Small intestine (tissue), 16 donors: ENCODE measurements around the gene METTL17. TPM values are rescaled to one million over a fixed set of nuclear protein-coding genes. Genes with fewer than 3 reads are reported as not detected.
A peak's percentile ranks its signal among the peaks of the same experiment; 100 is the strongest.
"Not testable (repeated sequence)": the region's sequence is repeated elsewhere in the genome, so short reads cannot be mapped to it uniquely, and the experiment has no call there.

Source experiments
- DNase-seq, 2 donors: peaks; one replicate each; pipeline versions ENCODE4 v3.0.0 to v3.0.0-alpha.2; 2013
- FAIRE-seq: peaks from 2 replicates; lab custom pipeline; 2012; peaks lifted over from hg19 to GRCh38; lab: Jason Lieb, UNC
- H3K27ac ChIP-seq, 3 donors: one replicate each; pipeline ENCODE4 v1.5.1; 2013; ENCODE audit warnings: low read length in 2 of 3, mild to moderate bottlenecking in 2 of 3, control low read depth in 1 of 3, inconsistent platforms in 1 of 3, low read depth in 1 of 3, moderate library complexity in 1 of 3
- H3K27me3 ChIP-seq, 3 donors: one replicate each; pipeline ENCODE4 v1.6.1; 2013; ENCODE audit warnings: low read length in 3 of 3, inconsistent platforms in 1 of 3; ENCODE audit not compliant: control insufficient read depth in 3 of 3, insufficient read depth in 3 of 3
- H3K36me3 ChIP-seq, 3 donors: one replicate each; pipeline ENCODE4 v1.6.1; 2013; ENCODE audit warnings: low read length in 3 of 3, inconsistent platforms in 1 of 3, low read depth in 1 of 3, mild to moderate bottlenecking in 1 of 3, moderate library complexity in 1 of 3; ENCODE audit not compliant: control insufficient read depth in 3 of 3, insufficient read depth in 2 of 3
- H3K4me1 ChIP-seq, 3 donors: one replicate each; pipeline ENCODE4 v1.6.1; 2013; ENCODE audit warnings: low read length in 2 of 3, inconsistent platforms in 1 of 3, low read depth in 1 of 3, mild to moderate bottlenecking in 1 of 3, moderate library complexity in 1 of 3; ENCODE audit not compliant: control insufficient read depth in 3 of 3, insufficient read depth in 2 of 3
- H3K4me3 ChIP-seq, 3 donors: one replicate each; pipeline ENCODE4 v1.5.1; 2013; ENCODE audit warnings: low read length in 3 of 3, control low read depth in 1 of 3, inconsistent platforms in 1 of 3, low read depth in 1 of 3, mild to moderate bottlenecking in 1 of 3, moderate library complexity in 1 of 3
- H3K9me3 ChIP-seq, 2 donors: one replicate each; pipeline ENCODE4 v1.6.1; 2013; ENCODE audit warnings: low read depth in 1 of 2, low read length in 1 of 2; ENCODE audit not compliant: control insufficient read depth in 2 of 2, insufficient read depth in 1 of 2
- WGBS, 3 donors: extraction: QIAGEN DNeasy Blood & Tissue Kit; methylation state at CpG; one replicate each; pipeline ENCODE4 v1.1.7; 2013; 5-methylcytosine and 5-hydroxymethylcytosine counted together
- long read RNA-seq, 10 donors: transcript quantifications; one replicate each; lab custom pipeline, GENCODE V29; 2026
- polyA plus RNA-seq, 4 donors: library from polyadenylated mRNA; stranded (reverse) in 3 of 4; unstranded in 1 of 4; fragments of 200-250 nt in 3 of 4; fragments of 120-200 nt in 1 of 4; gene quantifications; one replicate each; pipeline versions ENCODE4 v1.2.1 to v1.2.3, GENCODE V29; 2013
- donor health status: healthy with polysubstance abuse.
- donor health status: control.
- donor health status: control.
- donor health status: Bipolar disorder and iron deficiency.
- donor health status: healthy.

METTL17 gene, protein sequence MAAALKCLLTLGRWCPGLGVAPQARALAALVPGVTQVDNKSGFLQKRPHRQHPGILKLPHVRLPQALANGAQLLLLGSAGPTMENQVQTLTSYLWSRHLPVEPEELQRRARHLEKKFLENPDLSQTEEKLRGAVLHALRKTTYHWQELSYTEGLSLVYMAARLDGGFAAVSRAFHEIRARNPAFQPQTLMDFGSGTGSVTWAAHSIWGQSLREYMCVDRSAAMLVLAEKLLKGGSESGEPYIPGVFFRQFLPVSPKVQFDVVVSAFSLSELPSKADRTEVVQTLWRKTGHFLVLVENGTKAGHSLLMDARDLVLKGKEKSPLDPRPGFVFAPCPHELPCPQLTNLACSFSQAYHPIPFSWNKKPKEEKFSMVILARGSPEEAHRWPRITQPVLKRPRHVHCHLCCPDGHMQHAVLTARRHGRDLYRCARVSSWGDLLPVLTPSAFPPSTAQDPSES
- 100 to 1,000 TPM in 1 of 4 donors, 10 to 100 TPM in 3; 68.5 to 119 (median 77.5) TPM for polyA plus RNA-seq
- long read RNA-seq, donor 1: 0 reads
- long read RNA-seq, donor 2, partial matches to known transcripts: 0 of 9 reads
- long read RNA-seq, donor 2, other reads (novel, unspliced or antisense): 0 of 9 reads
- long read RNA-seq, donor 3, partial matches to known transcripts: 16 of 32 reads
- long read RNA-seq, donor 3, other reads (novel, unspliced or antisense): 0 of 32 reads
- long read RNA-seq, donor 4, partial matches to known transcripts: 0 of 1 reads
- long read RNA-seq, donor 4, other reads (novel, unspliced or antisense): 0 of 1 reads
- long read RNA-seq, donor 5, partial matches to known transcripts: 0 of 1 reads
- long read RNA-seq, donor 5, other reads (novel, unspliced or antisense): 0 of 1 reads
- long read RNA-seq, donor 6, partial matches to known transcripts: 6 of 13 reads
- long read RNA-seq, donor 6, other reads (novel, unspliced or antisense): 0 of 13 reads
- long read RNA-seq, donor 7: 0 reads
- long read RNA-seq, donor 8, partial matches to known transcripts: 0 of 1 reads
- long read RNA-seq, donor 8, other reads (novel, unspliced or antisense): 0 of 1 reads
- long read RNA-seq, donor 9: 0 reads
- long read RNA-seq, donor 10, transcript METTL17-201 (14 exons, 1,749 nt): major isoform, 5 of 22 reads
- long read RNA-seq, donor 10, partial matches to known transcripts: 5 of 22 reads
- long read RNA-seq, donor 10, other reads (novel, unspliced or antisense): 0 of 22 reads

DNA sequence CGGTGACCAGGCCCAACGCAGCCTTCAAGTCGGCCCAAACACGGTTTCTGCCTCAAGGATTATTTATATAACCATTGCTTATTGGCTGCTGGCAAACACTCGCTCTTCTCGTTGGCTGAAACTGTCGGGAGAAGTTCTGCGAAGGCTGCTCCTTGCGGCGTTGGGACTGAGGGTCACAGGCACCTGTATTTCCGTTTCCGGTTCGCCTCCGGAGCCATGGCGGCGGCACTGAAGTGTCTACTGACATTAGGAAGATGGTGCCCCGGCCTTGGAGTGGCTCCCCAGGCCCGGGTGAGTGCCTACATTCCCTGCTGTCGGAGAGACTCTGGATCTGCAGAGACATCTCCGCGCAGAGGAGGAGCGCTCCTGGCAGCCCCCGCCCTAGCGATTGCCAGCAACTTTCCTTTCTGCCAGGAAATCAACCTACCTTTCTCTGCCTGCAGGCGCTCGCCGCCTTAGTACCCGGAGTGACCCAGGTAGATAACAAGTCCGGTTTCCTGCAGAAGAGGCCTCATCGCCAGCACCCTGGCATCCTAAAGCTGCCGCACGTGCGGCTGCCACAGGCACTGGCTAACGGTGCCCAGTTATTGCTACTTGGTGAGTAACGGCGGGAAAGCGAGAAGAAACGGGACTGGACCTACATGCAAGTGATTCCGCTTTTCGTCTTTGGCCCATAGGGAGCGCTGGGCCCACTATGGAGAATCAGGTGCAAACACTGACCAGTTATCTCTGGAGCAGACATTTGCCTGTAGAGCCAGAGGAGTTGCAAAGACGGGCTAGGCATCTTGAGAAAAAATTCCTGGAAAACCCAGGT is at the start of gene METTL17:
Gene METTL17, plus strand, starts transcription at position 194 of the 814 bp plus-strand sequence. Its CDS starts 23 bp downstream, at position 217.
- FAIRE-seq: no peak
- H3K4me3 ChIP-seq: peak within 1 kb of the TSS; percentile 69 to 84 (median 80)
- DNase-seq: peak; percentile 96
- H3K27me3 ChIP-seq: no peaks in the 10 kb centered on the region
- 0 to 1% (median 0%) methylated on average over 42 of the region's 42 CpGs for WGBS, 3 donors
- no peaks in the 10 kb centered on the region for H3K9me3 ChIP-seq
- H3K27ac ChIP-seq: peak within 1 kb of the TSS; percentile 83 to 95 (median 85)
- peaks cover 5 to 23% (median 15%) of the 10 kb centered on the region in 3 donors for H3K36me3 ChIP-seq
- peaks cover 8 to 13% (median 10%) of the 10 kb centered on the region in 3 donors for H3K4me1 ChIP-seq

DNA sequence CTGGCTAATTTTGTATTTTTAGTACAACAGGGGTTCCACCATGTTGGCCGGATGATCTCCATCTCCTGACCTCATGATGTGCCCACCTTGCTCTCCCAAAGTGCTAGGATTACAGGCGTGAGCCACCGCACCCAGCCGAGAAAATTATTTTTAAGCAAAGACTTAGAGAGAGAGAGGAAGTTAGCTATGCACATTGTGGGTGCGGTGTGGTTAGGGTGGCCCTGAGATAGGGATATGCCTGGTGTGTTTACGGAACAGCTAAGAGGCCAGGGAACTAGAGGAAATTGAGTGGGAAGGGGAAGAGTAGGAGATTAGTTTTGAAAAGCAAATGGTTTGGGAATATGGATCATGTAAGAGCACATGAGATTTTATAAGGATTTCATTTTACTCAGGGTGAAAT is 44.6 kb upstream of the METTL17 start:
- H3K9me3 ChIP-seq, H3K36me3 ChIP-seq, FAIRE-seq, H3K27ac ChIP-seq, H3K4me1 ChIP-seq, H3K27me3 ChIP-seq, DNase-seq, H3K4me3 ChIP-seq: not testable (repeated sequence)
- WGBS, 3 donors: 60 to 75% (median 67%) methylated on average over 6 of the region's 6 CpGs

DNA sequence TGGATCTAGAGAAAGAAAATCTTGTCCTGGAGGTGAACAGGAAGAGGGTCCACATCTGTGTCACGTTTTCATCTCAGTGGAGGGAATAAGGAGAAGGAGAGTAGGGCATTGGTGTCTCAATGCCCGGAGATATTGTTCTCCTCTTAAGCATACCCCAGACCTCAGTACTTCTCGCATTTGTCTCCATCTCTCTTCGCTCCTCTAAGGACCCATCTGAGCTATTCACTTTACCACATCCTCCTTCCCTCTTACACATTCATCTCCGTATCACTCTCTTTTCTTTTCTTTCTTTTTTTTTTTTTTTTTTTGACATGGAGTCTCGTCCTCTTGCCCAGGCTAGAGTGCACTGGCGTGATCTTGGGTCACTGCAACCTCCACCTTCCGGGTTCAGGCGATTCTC is 43.1 kb upstream of the METTL17 start:
- 85 to 91% (median 88%) methylated on average over 4 of the region's 9 CpGs for whole genome bisulfite sequencing, 3 donors
- not testable (repeated sequence) for H3K27me3 ChIP-seq, H3K36me3 ChIP-seq, FAIRE-seq, H3K9me3 ChIP-seq, H3K4me3 ChIP-seq, H3K27ac ChIP-seq, H3K4me1 ChIP-seq, DNase-seq

DNA sequence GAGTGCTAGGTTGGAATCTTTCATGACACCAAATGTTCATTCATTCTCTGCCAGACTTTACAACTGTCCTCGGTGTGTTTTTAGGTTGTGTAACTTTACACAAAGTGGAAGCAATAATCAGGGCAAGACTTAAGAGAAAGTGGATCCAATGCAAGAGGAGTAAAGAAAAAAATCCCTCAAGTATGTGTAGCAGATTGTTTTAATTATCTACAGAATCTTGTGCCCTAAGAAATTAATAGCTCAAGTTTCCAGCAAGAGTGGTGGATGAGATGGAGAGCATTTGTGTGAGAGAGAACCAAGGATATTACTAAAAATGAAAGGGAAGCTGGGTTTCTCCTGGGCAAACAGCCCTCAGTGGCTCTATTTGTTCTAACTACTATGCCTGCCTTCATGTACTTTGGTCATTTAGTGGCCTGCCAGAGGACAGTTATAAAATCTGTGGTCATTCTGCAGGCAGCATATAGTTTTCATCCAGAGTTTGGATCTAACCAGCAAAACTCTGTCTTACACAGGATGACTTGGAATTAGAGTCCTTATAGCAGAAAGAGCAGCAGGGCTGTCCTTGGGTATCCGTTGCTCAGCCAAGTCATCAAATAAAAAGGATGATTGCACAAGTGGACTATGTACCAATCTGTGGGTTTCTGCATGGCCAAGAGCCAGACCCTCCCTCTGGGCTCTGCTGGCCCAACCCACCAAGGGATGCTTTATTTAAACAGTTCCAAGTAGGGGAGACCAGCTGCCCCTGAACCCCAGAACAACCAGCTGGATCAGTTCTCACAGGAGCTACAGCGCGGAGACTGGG is 34.8 kb upstream of the METTL17 start, which contains the start of gene RNASE2:
Gene RNASE2, plus strand, starts transcription at position 752 of the 802 bp plus-strand sequence. CDS start 285 bp downstream, outside the sequence.
- not testable (repeated sequence) for H3K9me3 ChIP-seq, DNase-seq, FAIRE-seq, H3K27me3 ChIP-seq, H3K4me1 ChIP-seq, H3K36me3 ChIP-seq, H3K4me3 ChIP-seq, H3K27ac ChIP-seq
- 17 to 48% (median 25%) methylated on average over 4 of the region's 4 CpGs for WGBS, 3 donors

DNA sequence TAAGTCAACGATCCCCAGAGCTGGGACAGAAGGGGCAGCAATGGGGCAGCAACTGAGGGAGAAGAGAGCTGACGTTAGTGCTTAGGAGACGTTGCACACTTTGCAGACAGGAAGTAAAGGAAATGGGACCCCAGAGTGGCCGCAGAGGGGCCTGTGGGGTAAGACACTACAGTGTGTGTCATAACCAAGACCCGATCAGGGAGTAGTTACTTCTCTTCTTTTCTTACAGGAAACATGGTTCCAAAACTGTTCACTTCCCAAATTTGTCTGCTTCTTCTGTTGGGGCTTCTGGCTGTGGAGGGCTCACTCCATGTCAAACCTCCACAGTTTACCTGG is 34.3 kb upstream of the METTL17 start:
- not testable (repeated sequence) for FAIRE-seq

DNA sequence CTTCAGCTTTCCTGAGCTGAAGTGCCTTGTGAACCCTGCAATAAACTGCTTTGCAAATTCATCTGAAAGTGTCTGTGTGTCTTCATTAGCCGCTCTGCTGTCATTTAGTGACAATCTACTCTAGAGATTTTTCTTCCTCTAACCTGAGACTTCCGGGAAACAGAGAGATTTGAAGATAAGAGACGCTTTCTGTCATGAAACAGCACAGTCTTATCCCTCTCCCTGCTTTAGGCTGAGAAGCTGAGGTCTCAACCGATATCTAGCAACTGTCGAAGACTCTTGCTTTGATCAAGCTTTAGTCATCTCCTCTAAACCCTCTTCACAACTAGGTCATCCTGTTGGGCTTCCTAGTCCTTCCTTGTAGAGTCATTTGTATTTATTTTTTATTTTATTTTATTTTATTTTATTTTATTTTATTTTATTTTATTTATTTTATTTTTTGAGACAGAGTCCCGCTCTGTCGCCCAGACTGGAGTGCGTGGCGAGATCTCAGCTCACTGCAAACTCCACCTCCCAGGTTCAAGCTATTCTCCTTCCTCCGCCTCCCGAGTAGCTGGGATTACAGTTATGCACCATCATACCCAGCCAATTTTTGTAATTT is 33.3 kb upstream of the METTL17 start:
- Histone ChIP-seq H3K4me3 (no peak overlapping the region), H3K27me3 (no peaks in the 10 kb centered on the region), H3K9me3 (no peaks in the 10 kb centered on the region), H3K27ac (no peak overlapping the region), H3K4me1 (no peaks in the 10 kb centered on the region), H3K36me3 (no peaks in the 10 kb centered on the region)
- no peak for DNase-seq
- no peak for FAIRE-seq
- WGBS, 3 donors: 81 to 82% (median 82%) methylated on average over 11 of the region's 11 CpGs

More for the DNA sequence above, 34.3 kb upstream of the METTL17 start:
- H3K27ac ChIP-seq, H3K4me1 ChIP-seq, H3K4me3 ChIP-seq, H3K9me3 ChIP-seq, H3K36me3 ChIP-seq, H3K27me3 ChIP-seq, DNase-seq: not testable (repeated sequence)
- 35 to 45% (median 37%) methylated on average over 5 of the region's 5 CpGs for WGBS, 3 donors

DNA sequence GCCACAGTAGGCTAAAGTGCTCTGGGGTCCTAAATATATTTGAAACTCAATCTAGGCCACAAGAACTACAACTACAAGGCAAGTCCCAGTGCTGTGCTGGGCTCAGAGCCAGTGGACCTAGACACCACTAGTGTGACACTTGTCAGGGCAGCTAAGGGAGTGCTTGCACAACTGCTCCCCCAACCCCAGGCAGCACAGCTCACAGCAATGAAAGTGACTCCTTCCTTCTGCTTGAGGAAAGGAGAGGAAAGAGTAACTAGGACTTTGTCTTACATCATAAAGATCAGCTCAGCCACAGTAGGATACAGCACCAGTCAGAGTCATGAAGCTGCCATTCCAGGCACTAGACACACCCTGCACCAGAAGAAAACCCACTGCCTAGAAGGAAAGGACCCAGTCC is 30.8 kb upstream of the METTL17 start:
- not testable (repeated sequence) for H3K27me3 ChIP-seq, FAIRE-seq

More for the DNA sequence above, 30.8 kb upstream of the METTL17 start:
- H3K4me1 ChIP-seq, H3K36me3 ChIP-seq, H3K4me3 ChIP-seq, DNase-seq, H3K9me3 ChIP-seq, H3K27ac ChIP-seq: not testable (repeated sequence)
